Measurements from ENCODE around the gene CMSS1. TPM values are rescaled to one million over a fixed set of nuclear protein-coding genes. Genes with fewer than 3 reads are reported as not detected.

Gene CMSS1
- 10 to 100 TPM; 13.5 to 48.4 (median 34.8) TPM for total RNA-seq
- 10 to 100 TPM; 27.2 to 40.2 TPM for polyA plus RNA-seq
- long read RNA-seq, donor 1, transcript CMSS1-205 (10 exons, 1,056 nt) = major isoform, 5 of 16 reads
- long read RNA-seq, donor 1, partial matches to known transcripts = 2 of 16 reads
- long read RNA-seq, donor 1, other reads (novel, unspliced or antisense) = 9 of 16 reads
- long read RNA-seq, donor 2, partial matches to known transcripts = 2 of 7 reads
- long read RNA-seq, donor 2, other reads (novel, unspliced or antisense) = 5 of 7 reads
- long read RNA-seq, donor 3, partial matches to known transcripts = 1 of 3 reads
- long read RNA-seq, donor 3, other reads (novel, unspliced or antisense) = 2 of 3 reads

DNA sequence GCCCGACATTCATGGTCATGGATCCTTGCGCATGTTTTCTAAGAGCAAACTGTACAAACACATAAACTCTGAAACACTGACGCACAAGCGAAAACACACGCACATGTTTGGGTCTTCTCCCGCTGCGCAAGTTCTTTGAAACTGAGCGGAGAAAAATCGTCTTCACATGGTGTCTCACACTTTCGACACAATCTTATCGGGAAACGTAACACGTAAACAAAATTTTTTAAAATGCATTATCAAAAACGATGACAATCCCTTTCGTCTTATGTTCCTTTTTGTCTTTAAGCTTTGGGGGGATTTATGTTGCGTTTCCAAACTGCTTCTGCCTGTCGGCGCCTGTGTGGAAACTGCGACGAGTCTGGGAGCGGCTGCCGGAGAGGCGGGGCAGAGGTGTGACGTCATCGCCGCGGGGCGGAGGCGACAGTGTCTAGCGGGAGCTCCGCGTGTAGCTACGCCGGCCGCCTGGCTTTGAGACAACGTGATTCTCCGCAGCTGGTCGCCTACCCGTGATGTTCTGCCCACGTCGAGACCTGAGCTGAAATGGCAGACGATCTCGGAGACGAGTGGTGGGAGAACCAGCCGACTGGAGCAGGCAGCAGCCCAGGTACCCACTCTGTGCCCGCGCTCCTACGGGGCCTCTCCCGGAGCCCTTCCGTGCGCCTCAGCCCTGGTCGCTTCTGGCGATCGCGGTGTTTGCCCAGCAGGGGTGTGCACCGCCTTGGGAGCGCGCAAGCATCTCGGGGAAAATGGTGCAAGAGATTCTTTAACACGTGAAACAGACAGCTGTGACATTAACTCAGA lies at the start of gene CMSS1:
Gene CMSS1 (plus strand): TSS at position 426 of the 804 bp plus-strand sequence.
- TF ChIP-seq POLR2A (IDR thresholded peaks at IDR 0.05) (peak in 1 of 2 donors; percentile 36), CTCF (IDR thresholded peaks at IDR 0.05) (peak in 2 of 12 donors; percentile 30 to 36)
- Histone ChIP-seq H3K36me3 (no peaks in the 10 kb centered on the region), H3K4me1 (peaks cover 0 to 24% (median 12%) of the 10 kb centered on the region in 12 donors), H3K27me3 (no peaks in the 10 kb centered on the region), H3K9me3 (no peaks in the 10 kb centered on the region), H3K27ac (peak within 1 kb of the TSS; percentile 79 to 93 (median 88)), H3K4me3 (peak within 1 kb of the TSS; percentile 40 to 94 (median 80))
- DNase-seq (peak; percentile 94 to 98 (median 96)), ATAC-seq (peak; percentile 97 to 99 (median 98))
- intact Hi-C loops (cut with DNase I) = loop anchor here in 1 of 10 donors (5.0 kb wide), 1 partner anchor 890 kb away; the partner anchor contains the start of gene TFG
- 0 to 1% (median 0%) methylated on average over 37 to 60 of the region's 60 CpGs for WGBS, 4 donors

DNA sequence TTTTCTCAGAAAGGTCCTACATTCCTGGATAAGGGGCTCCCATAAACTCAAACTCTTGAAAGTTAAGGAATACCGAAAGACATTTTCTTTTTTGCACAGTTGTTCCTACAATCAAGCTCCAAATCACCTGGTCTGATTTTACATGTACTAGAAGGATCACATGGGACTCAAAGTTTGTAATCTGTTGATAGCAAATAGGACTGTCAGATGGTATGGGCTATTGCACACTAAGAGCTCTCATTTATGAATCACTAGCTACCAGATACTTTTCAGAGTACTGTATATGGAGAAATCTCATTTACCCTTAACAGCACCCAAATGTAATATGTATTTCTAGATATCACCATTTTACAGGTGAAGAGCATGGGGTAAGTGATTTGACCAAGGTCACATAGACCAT lies 49.5 kb upstream of the CMSS1 start:
- DNase-seq = no peak
- Histone ChIP-seq H3K27ac (no peak overlapping the region), H3K27me3 (no peaks in the 10 kb centered on the region), H3K9me3 (no peaks in the 10 kb centered on the region), H3K4me3 (no peak overlapping the region), H3K4me1 (peaks cover 0 to 10% (median 0%) of the 10 kb centered on the region in 12 donors), H3K36me3 (no peaks in the 10 kb centered on the region)
- ATAC-seq = no peak
- 93 to 100% (median 98%) methylated on average over 1 of the region's 1 CpG for WGBS, 4 donors
- TF ChIP-seq CTCF (IDR thresholded peaks at IDR 0.05) (no peak), POLR2A (IDR thresholded peaks at IDR 0.05) (no peak)
- intact Hi-C loops (cut with DNase I) = no loop called here

- intact Hi-C loops (cut with DNase I) = no loop called here
- 47 to 77% (median 60%) methylated on average over 2 of the region's 2 CpGs for WGBS, 4 donors
- no peaks in the 10 kb centered on the region for H3K27me3 ChIP-seq
- no peaks in the 10 kb centered on the region for H3K36me3 ChIP-seq
- no peaks in the 10 kb centered on the region for H3K9me3 ChIP-seq
- no peak overlapping the region for H3K4me3 ChIP-seq
- peaks cover 0 to 10% (median 0%) of the 10 kb centered on the region in 12 donors for H3K4me1 ChIP-seq
- no peak overlapping the region for H3K27ac ChIP-seq
- TF ChIP-seq CTCF (IDR thresholded peaks at IDR 0.05) = no peak
- no peak for TF ChIP-seq POLR2A (IDR thresholded peaks at IDR 0.05)
- DNase-seq (no peak), ATAC-seq (peak in 2 of 4 donors; percentile 52)
Observed at GRCh38 chr3:99768808-99769501, 48.7 kb upstream of the CMSS1 start.

Data from heart left ventricle (tissue), 16 donors.